Thyroid gland (tissue), 4 donors: Measurements from ENCODE around the gene ETV6. TPM values are rescaled to one million over a fixed set of nuclear protein-coding genes. Genes with fewer than 3 reads are reported as not detected.

ENCODE experiments used
- DNase-seq, 2 donors: peaks; one replicate each; pipeline ENCODE4 v3.0.0-alpha.2; 2019
- H3K27ac ChIP-seq, 3 donors: fragments of 200-600 bp; sonication (generic); 1 replicate in 2 of 3; 2 replicates in 1 of 3; pipeline ENCODE4 v1.5.1; 2016 to 2019; ENCODE audit warnings: mild to moderate bottlenecking in 1 of 3, moderate library complexity in 1 of 3
- H3K27me3 ChIP-seq: fragments of 200-600 bp; sonication (generic); one replicate; pipeline ENCODE4 v1.5.1; 2019
- H3K36me3 ChIP-seq, 2 donors: fragments of 200-600 bp; sonication (generic); one replicate each; pipeline ENCODE4 v1.5.1; 2016 to 2019
- H3K4me1 ChIP-seq, 2 donors: fragments of 200-600 bp; sonication (generic); one replicate each; pipeline ENCODE4 v1.5.1; 2017 to 2019
- H3K4me3 ChIP-seq, 3 donors: fragments of 200-600 bp; sonication (generic); replicated peaks in 1 of 3; 1 replicate in 2 of 3; 2 replicates in 1 of 3; pipeline ENCODE4 v1.5.1; 2016; ENCODE audit warnings: mild to moderate bottlenecking in 1 of 3
- H3K9me3 ChIP-seq: fragments of 200-600 bp; sonication (generic); one replicate; pipeline ENCODE4 v1.5.1; 2017
- POLR2A ChIP-seq, 2 donors: fragments of 450-650 bp; IDR thresholded peaks; one replicate each; pipeline ENCODE4 v1.6.1; 2017; ENCODE audit warnings: antibody characterized with exemption in 2 of 2, mild to moderate bottlenecking in 2 of 2, moderate library complexity in 1 of 2
- WGBS, 2 donors: methylation state at CpG; one replicate each; pipeline ENCODE4 v1.1.5; 2017; 5-methylcytosine and 5-hydroxymethylcytosine counted together
- intact Hi-C: fragments of 100-400 bp; cut with DNase I; formaldehyde crosslinking; loops from one replicate; pipeline ENCODE4 v1.15.1; 2023
- total RNA-seq, 4 donors: library from RNA; depleted of rRNA; stranded (reverse); fragments of >200 nt; gene quantifications; one replicate each; pipeline ENCODE4 v1.2.3, GENCODE V29; 2016
- TF ChIP-seq, protein P1 (sequence below), 6 experiments: fragments of 200-600 bp in 3 of 6; fragments of 450-650 bp in 3 of 6; sonication (generic) in 3 of 6; IDR thresholded peaks; one replicate each; pipeline ENCODE4 v1.5.1; 2016 to 2019; ENCODE audit warnings: antibody characterized with exemption in 6 of 6, mild to moderate bottlenecking in 2 of 6, inconsistent platforms in 1 of 6, moderate library complexity in 1 of 6

The ETV6 gene
- total RNA-seq, 4 donors from 2014 or later: 16.6 to 35.6 (median 17.2) TPM

DNA sequence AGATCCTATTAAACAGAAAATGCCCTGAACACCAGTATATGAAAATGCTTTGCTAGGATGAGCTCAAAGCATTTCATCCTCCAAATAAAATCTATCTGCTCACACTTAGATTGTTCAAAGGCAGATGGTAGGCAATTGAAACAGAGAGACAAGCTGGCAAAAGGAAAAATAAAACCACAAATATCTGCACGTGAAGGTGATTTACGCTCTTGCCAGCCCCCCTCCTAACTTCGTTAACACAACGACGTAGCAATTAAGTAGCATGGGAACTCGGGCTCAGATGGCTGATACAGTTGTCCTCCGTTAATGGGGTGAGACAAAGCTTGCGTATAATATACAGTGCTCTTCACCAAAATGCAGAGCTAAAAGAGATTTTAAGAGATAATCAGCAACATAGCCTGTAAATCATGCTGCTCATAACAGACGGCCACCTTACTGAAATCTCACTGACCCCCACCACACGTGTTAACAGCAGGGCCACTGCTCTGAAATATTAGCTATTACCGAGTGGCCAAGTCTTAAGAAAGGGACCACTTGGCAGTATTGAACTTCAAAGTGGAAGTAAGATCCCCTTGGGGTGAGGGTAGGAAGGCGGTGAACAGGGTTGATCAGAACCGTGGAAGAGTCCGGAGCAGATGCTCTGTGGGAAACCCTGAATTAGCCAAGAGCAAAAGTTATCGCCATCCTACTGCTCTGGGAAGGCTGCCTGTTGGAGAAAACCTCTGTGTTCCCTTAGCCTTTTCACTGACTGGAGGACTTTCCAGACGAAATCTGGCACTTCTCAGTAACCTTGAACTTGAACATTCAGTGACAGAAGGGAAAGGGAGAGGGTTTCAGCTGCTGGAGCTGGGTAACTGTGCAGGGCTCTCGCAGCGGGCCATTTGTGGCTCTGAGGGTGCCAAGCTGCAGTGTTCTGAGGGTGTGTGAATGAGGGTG, 23.1 kb downstream of the ETV6 start:
- peaks cover 6 to 56% of the 10 kb centered on the region in 2 donors for H3K4me1 ChIP-seq
- 75 to 85% methylated on average over 18 of the region's 18 CpGs for WGBS, 2 donors
- intact Hi-C loops: no loop called here
- no peaks in the 10 kb centered on the region for H3K27me3 ChIP-seq
- H3K4me3 ChIP-seq: no peak overlapping the region
- TF ChIP-seq, protein P1, sequence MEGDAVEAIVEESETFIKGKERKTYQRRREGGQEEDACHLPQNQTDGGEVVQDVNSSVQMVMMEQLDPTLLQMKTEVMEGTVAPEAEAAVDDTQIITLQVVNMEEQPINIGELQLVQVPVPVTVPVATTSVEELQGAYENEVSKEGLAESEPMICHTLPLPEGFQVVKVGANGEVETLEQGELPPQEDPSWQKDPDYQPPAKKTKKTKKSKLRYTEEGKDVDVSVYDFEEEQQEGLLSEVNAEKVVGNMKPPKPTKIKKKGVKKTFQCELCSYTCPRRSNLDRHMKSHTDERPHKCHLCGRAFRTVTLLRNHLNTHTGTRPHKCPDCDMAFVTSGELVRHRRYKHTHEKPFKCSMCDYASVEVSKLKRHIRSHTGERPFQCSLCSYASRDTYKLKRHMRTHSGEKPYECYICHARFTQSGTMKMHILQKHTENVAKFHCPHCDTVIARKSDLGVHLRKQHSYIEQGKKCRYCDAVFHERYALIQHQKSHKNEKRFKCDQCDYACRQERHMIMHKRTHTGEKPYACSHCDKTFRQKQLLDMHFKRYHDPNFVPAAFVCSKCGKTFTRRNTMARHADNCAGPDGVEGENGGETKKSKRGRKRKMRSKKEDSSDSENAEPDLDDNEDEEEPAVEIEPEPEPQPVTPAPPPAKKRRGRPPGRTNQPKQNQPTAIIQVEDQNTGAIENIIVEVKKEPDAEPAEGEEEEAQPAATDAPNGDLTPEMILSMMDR (IDR thresholded peaks at IDR 0.05): no peak
- no peak for TF ChIP-seq POLR2A (IDR thresholded peaks at IDR 0.05)
- no peak for DNase-seq
- H3K9me3 ChIP-seq: no peaks in the 10 kb centered on the region
- H3K36me3 ChIP-seq: no peaks in the 10 kb centered on the region
- no peak overlapping the region for H3K27ac ChIP-seq

DNA sequence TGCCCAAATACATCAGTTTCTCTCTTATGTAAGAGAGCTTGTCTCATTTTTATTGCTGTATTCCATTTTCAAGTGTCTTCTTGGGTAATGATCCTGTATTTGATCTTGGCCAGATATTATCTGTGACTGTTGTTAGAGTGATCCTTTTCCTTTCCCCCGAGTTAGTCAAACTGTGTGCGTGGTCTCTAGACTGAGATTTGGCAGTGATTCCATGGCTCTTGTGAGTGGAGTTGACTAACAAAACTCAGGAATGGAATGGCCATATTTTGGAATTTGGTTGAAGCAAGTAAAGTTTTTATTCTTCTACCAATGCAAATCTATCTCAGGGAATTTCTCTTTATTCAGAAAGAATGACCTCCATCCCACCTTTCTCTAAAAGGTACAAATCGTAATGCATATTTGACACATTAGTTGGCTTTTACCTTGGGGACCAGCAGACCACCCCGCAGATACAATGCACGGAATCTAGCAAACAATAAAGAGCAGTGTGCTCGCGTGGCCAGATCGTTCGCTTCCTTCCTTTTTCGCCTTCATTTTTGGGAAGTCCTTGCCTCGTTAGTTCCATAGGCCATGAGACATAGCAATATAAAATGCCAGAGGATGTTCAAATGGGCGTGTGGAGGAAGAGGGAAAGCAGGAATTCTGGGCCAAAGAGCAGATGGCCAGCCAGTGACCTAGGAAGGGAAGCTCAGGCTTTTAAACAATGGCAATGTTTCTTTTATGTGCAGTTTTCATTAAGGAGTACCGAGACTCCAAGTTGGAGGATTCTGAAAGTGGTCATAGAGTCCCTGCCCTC, 24.4 kb downstream of the ETV6 start:
- no peak for DNase-seq
- Histone ChIP-seq H3K36me3 (no peaks in the 10 kb centered on the region), H3K4me1 (peaks cover 6 to 61% of the 10 kb centered on the region in 2 donors), H3K9me3 (no peaks in the 10 kb centered on the region), H3K4me3 (no peak overlapping the region), H3K27me3 (no peaks in the 10 kb centered on the region), H3K27ac (no peak overlapping the region)
- TF ChIP-seq POLR2A (IDR thresholded peaks at IDR 0.05): no peak
- TF ChIP-seq, protein P1 (IDR thresholded peaks at IDR 0.05): no peak
- WGBS, 2 donors: 68 to 74% methylated on average over 13 of the region's 13 CpGs
- intact Hi-C loops: no loop called here

DNA sequence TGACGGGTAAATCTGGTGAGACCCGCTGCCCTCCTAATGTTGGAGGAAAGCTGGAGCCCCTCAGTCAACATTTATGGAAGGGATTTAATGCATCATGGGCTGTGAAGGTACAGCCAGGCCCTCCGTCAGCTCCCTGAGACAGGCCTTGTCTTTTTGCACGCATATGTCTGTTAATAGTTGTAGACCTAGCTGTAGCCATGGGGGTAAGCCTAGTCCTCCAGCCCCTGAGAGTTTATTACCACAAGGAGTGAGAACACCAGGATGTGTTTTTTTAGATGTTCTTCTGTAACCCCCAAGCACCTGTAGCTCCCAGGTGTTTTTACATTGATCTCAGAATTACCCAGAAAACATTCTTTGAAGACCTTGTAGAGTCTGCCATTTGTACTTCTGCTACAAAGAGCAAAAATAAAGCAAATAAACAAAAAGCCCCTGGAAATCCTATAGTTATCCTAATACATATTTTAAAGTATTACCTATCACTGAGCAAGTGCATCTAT, 25.5 kb downstream of the ETV6 start:
- no peak for DNase-seq
- 87 to 88% methylated on average over 4 of the region's 4 CpGs for WGBS, 2 donors
- Histone ChIP-seq H3K4me1 (peaks cover 6 to 60% of the 10 kb centered on the region in 2 donors), H3K9me3 (no peaks in the 10 kb centered on the region), H3K4me3 (no peak overlapping the region), H3K36me3 (no peaks in the 10 kb centered on the region), H3K27me3 (no peaks in the 10 kb centered on the region), H3K27ac (no peak overlapping the region)
- no peak for TF ChIP-seq POLR2A (IDR thresholded peaks at IDR 0.05)
- TF ChIP-seq, protein P1 (IDR thresholded peaks at IDR 0.05): no peak
- intact Hi-C loops: no loop called here

DNA sequence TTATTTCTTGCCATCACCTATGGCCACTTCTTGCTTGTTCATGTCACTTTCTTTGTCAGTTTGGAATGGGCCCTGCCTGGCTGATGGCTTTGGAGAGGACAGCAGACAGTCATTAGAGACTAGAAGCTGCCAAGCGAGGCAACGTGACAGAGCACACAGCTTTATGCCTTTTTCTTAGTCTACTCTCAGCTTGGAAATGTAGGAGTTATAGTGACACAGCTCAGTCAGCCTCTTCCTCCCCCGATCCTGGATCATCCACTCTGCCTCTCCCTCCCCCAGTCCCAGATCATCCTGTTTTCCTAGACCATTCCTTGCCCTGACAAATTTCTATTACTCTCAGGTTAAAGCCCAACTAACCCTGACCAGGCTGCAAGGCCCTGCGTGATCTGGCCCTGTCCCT, 26.6 kb downstream of the ETV6 start:
- H3K9me3 ChIP-seq: no peaks in the 10 kb centered on the region
- no peaks in the 10 kb centered on the region for H3K36me3 ChIP-seq
- TF ChIP-seq, protein P1 (IDR thresholded peaks at IDR 0.05): no peak
- TF ChIP-seq POLR2A (IDR thresholded peaks at IDR 0.05): no peak
- WGBS, 2 donors: 80 to 82% methylated on average over 4 of the region's 4 CpGs
- H3K27me3 ChIP-seq: no peaks in the 10 kb centered on the region
- peaks cover 6 to 54% of the 10 kb centered on the region in 2 donors for H3K4me1 ChIP-seq
- H3K27ac ChIP-seq: no peak overlapping the region
- intact Hi-C loops: no loop called here
- H3K4me3 ChIP-seq: no peak overlapping the region
- no peak for DNase-seq
